ENCODE results near the gene ZSCAN12. TPM values are rescaled to one million over a fixed set of nuclear protein-coding genes. Genes with fewer than 3 reads are reported as not detected.

The ZSCAN12 gene
- total RNA-seq, 2 donors from 2014 or later = 3.0 to 4.9 TPM

DNA sequence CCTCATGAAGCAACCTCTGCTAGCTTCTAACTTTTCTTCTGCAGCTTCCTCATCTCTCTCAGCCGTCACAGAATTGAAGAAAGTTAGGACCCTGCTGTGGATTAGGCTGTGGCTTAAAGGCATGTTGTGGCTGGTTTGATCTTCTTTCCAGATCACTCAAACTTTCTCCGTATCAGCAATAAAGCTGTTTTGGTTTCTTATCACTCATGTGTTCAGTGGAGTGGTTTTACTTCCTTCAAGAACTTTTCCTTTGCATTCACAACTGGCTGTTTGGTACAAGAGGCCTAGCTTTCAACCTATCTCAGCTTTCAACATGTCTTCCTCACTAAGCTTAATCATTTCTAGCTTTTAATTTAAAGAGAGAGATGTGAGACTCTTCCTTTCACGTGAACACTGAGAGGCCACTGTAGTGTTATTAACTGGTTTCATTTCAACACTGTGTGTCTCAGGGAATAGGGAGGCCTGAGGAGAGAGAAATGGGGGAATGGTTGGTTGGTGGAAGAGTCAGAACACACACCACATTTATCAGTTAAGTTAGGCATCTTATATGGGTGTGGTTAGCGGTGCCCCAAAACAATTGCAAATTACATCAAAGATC lies 26.5 kb upstream of the ZSCAN12 start:
- TF ChIP-seq, protein P1, sequence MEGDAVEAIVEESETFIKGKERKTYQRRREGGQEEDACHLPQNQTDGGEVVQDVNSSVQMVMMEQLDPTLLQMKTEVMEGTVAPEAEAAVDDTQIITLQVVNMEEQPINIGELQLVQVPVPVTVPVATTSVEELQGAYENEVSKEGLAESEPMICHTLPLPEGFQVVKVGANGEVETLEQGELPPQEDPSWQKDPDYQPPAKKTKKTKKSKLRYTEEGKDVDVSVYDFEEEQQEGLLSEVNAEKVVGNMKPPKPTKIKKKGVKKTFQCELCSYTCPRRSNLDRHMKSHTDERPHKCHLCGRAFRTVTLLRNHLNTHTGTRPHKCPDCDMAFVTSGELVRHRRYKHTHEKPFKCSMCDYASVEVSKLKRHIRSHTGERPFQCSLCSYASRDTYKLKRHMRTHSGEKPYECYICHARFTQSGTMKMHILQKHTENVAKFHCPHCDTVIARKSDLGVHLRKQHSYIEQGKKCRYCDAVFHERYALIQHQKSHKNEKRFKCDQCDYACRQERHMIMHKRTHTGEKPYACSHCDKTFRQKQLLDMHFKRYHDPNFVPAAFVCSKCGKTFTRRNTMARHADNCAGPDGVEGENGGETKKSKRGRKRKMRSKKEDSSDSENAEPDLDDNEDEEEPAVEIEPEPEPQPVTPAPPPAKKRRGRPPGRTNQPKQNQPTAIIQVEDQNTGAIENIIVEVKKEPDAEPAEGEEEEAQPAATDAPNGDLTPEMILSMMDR (IDR thresholded peaks at IDR 0.05) = no peak
- no peak for TF ChIP-seq POLR2A (IDR thresholded peaks at IDR 0.05)
- no peak overlapping the region for H3K27ac ChIP-seq
- H3K4me1 ChIP-seq = no peaks in the 10 kb centered on the region
- no peaks in the 10 kb centered on the region for H3K36me3 ChIP-seq (replicated peaks in 1 of 2; ENCODE audit: insufficient read depth in 1 of 2, low read depth in 2 of 2)
- intact Hi-C loops (cut with DNase I) = no loop called here
- no peaks in the 10 kb centered on the region for H3K9me3 ChIP-seq
- H3K27me3 ChIP-seq = no peaks in the 10 kb centered on the region
- DNase-seq (no peak), ATAC-seq (no peak)
- 90 to 95% methylated on average over 4 of the region's 4 CpGs for WGBS, 2 donors
- no peak overlapping the region for H3K4me3 ChIP-seq

DNA sequence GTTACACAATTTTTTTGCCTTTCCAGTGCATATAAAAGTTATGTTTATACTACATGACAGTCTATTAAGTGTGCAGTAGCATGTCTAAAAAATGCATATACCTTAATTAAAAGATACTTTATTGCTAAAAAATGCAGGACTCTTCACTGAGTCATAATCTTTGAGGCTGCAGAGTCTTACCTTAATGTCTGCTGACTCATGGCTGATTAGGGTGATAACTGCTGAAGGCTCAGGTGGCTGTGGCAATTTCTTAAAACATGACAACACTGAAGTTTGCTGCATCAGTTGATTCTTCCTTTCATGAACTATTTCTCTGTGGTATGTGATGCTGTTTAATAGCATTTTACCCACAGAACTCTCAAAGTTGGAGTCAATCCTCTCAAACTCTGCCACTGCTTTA lies 24.6 kb upstream of the ZSCAN12 start:
- Histone ChIP-seq H3K4me3 (no peak overlapping the region), H3K27me3 (no peaks in the 10 kb centered on the region), H3K4me1 (no peaks in the 10 kb centered on the region), H3K27ac (no peak overlapping the region), H3K9me3 (no peaks in the 10 kb centered on the region), H3K36me3 (replicated peaks in 1 of 2; ENCODE audit: insufficient read depth in 1 of 2, low read depth in 2 of 2) (no peaks in the 10 kb centered on the region)
- ATAC-seq (no peak), DNase-seq (no peak)
- intact Hi-C loops (cut with DNase I) = no loop called here
- TF ChIP-seq POLR2A (IDR thresholded peaks at IDR 0.05) = no peak
- TF ChIP-seq, protein P1 (IDR thresholded peaks at IDR 0.05) = no peak

DNA sequence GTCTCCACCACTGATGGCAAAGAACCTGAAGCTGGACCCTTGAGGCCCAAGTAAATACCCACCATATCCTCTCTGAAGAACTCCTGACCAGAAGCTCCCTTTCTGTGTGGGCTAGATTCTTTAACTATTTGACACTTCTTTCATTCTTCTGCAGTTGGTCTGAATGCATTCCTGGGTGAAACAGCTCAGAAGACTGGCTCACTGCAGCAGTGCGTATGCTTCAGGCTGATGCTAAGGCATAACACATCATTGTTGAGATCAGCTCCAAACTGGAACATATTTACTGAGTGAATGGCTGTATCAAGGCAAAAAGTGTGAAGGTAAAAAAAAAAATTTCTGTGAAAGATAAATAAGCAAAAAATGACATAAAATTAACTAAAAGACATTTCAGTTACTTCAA lies 24.0 kb upstream of the ZSCAN12 start:
- intact Hi-C loops (cut with DNase I) = no loop called here
- H3K27ac ChIP-seq = no peak overlapping the region
- H3K27me3 ChIP-seq = no peaks in the 10 kb centered on the region
- 88 to 92% methylated on average over 1 of the region's 1 CpG for WGBS, 2 donors
- no peaks in the 10 kb centered on the region for H3K9me3 ChIP-seq
- no peak for TF ChIP-seq POLR2A (IDR thresholded peaks at IDR 0.05)
- TF ChIP-seq, protein P1 (IDR thresholded peaks at IDR 0.05) = no peak
- no peaks in the 10 kb centered on the region for H3K4me1 ChIP-seq
- H3K36me3 ChIP-seq (replicated peaks in 1 of 2; ENCODE audit: insufficient read depth in 1 of 2, low read depth in 2 of 2) = no peaks in the 10 kb centered on the region
- DNase-seq (no peak), ATAC-seq (no peak)
- H3K4me3 ChIP-seq = no peak overlapping the region

DNA sequence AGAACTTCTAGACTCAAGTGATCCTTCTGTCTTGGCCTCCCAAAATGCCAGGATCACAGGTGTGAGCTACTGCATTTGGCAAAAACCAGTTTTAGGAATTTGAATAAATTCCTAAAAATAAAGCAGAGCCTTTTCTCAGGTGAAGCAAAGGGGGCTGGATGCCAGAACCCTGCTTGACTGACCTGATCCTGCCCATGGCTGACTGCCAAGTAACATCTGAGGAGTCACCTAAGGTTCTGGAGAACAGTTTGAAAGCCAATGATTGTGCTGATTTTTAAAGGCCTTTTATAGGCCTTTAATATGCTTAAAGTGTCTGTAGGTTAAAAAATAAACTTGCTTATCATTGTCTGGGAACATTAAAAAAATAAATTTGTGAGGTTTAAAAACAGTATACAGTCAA lies 14.1 kb upstream of the ZSCAN12 start:
- H3K4me3 ChIP-seq = no peak overlapping the region
- H3K27me3 ChIP-seq = no peaks in the 10 kb centered on the region
- no peaks in the 10 kb centered on the region for H3K36me3 ChIP-seq (replicated peaks in 1 of 2; ENCODE audit: insufficient read depth in 1 of 2, low read depth in 2 of 2)
- H3K27ac ChIP-seq = no peak overlapping the region
- no peaks in the 10 kb centered on the region for H3K4me1 ChIP-seq
- intact Hi-C loops (cut with DNase I) = no loop called here
- H3K9me3 ChIP-seq = no peaks in the 10 kb centered on the region
- DNase-seq (no peak), ATAC-seq (no peak)
- no peak for TF ChIP-seq POLR2A (IDR thresholded peaks at IDR 0.05)
- TF ChIP-seq, protein P1 (IDR thresholded peaks at IDR 0.05) = no peak

DNA sequence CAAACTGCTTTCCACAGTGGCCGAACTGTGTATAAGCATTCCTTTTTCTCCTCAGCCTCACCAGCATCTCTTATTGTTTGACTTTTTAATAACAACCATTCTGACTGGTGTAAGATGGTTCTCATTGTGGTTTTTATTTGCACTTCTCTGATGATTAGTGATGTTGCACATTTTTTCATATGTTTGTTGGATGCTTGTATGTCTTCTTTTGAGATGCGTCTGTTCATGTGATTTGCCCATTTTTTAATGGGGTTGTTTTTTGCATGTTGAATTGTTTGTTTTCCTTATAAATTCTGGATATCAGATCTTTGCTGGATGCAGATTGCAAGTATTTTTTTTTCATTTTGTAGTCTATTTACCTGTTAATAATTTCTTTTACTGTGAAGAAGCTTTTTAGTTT lies 11.2 kb upstream of the ZSCAN12 start:
- DNase-seq (no peak), ATAC-seq (no peak)
- intact Hi-C loops (cut with DNase I) = no loop called here
- H3K9me3 ChIP-seq = no peaks in the 10 kb centered on the region
- H3K27me3 ChIP-seq = no peaks in the 10 kb centered on the region
- H3K36me3 ChIP-seq (replicated peaks in 1 of 2; ENCODE audit: insufficient read depth in 1 of 2, low read depth in 2 of 2) = no peaks in the 10 kb centered on the region
- TF ChIP-seq, protein P1 (IDR thresholded peaks at IDR 0.05) = no peak
- no peak for TF ChIP-seq POLR2A (IDR thresholded peaks at IDR 0.05)
- H3K4me3 ChIP-seq = no peak overlapping the region
- 83 to 92% methylated on average over 2 of the region's 2 CpGs for WGBS, 2 donors
- no peak overlapping the region for H3K27ac ChIP-seq
- H3K4me1 ChIP-seq = no peaks in the 10 kb centered on the region

Measured in body of pancreas (tissue), 4 donors.